Mucosa of descending colon (tissue), 3 donors: ENCODE results near the gene RBM47. TPM values are rescaled to one million over a fixed set of nuclear protein-coding genes. Genes with fewer than 3 reads are reported as not detected.
"Not testable (repeated sequence)": the region's sequence is repeated elsewhere in the genome, so short reads cannot be mapped to it uniquely, and the experiment has no call there.

Experiments used
- ATAC-seq: fragments of 200-7000 bp; cut with Tn5 transposase; one replicate; pipeline ENCODE4 v1.9.1; 2020; ENCODE audit warnings: mild to moderate bottlenecking, moderate library complexity
- DNase-seq, 3 donors: peaks; one replicate each; pipeline ENCODE4 v3.0.0-alpha.2; 2020
- H3K36me3 ChIP-seq: fragments of 200-600 bp; one replicate; pipeline ENCODE4 v1.8.0; 2021; ENCODE audit warnings: low read depth, mild to moderate bottlenecking
- H3K4me1 ChIP-seq: fragments of 200-600 bp; one replicate; pipeline ENCODE4 v1.8.0; 2021; ENCODE audit warnings: low read depth, mild to moderate bottlenecking
- H3K4me3 ChIP-seq: fragments of 200-600 bp; one replicate; pipeline ENCODE4 v1.8.0; 2021; ENCODE audit warnings: mild to moderate bottlenecking
- H3K9me3 ChIP-seq: fragments of 200-600 bp; one replicate; pipeline ENCODE4 v1.8.0; 2021; ENCODE audit warnings: mild to moderate bottlenecking
- intact Hi-C, 2 donors: fragments of 100-400 bp; cut with DNase I in 1 of 2; cut with micrococcal nuclease in 1 of 2; formaldehyde crosslinking; loops; one replicate each; pipeline versions ENCODE4 v1.11.0 to v1.11.1; 2022; cut with DNase I, micrococcal nuclease
- total RNA-seq, 3 donors: library from RNA; stranded (reverse); fragmentation: NEBNext Ultra II Directional in 2 of 3; extraction: Animal tissue kit (Norgen Biotek cat#: 25700) in 2 of 3; gene quantifications; one replicate each; pipeline versions ENCODE4 v1.2.1 to v1.2.4, GENCODE V29; 2021 to 2023
- TF ChIP-seq, protein P1 (sequence below): fragments of 200-600 bp; IDR thresholded peaks from one replicate; pipeline ENCODE4 v1.8.0; 2022; ENCODE audit warnings: antibody characterized with exemption, mild to moderate bottlenecking
- donor health status: DM: no; HTN: no; CAD: no; lungs with moderate emphysema.
- donor health status: DM: no; HTN: no; CAD: no.
- donor health status: DM: no; HTN: yes; CAD: no.

The RBM47 gene
- total RNA-seq, 3 donors from 2014 or later = 144 to 309 (median 258) TPM

DNA sequence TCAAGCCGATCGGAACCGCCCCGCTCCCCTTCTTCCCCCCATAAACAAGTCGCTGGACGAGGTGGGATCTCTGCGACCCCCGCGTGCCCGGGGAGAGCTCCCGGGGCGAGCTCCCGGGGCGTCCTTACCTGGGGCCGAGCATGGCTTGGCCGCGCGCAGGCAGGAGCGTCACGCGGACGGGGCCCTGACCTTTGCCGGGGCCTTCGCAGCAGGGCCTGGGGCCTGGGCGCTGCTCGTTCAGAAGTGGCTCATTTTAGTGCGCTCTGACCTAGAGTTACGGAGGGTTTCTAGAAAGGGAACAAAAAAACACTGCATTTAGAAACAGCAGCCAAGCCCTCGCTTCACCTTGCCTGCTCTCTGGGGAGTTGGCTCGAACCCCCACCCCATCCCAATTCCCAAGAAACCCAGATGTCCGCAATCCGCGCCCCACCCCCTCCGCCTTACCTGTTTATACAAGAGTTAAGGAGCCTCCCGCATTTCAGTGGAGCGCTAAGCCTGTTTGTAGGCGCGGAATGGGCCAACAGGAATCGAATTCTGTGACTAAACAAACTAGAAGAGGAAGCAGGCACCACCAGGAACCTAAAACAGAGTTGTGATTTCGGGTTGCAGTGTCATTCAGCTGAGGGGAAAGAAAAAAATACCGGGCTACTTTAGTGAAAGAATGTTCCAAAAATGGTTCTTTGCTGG, 814 bp upstream of the RBM47 start:
- no peaks in the 10 kb centered on the region for H3K9me3 ChIP-seq
- DNase-seq (peak; percentile 85 to 93 (median 86)), ATAC-seq (peak; percentile 65)
- intact Hi-C loops = no loop called here
- H3K4me3 ChIP-seq = peak overlapping the region; percentile 22
- H3K4me1 ChIP-seq = peaks cover 3% of the 10 kb centered on the region
- H3K36me3 ChIP-seq = no peaks in the 10 kb centered on the region
- TF ChIP-seq, protein P1, sequence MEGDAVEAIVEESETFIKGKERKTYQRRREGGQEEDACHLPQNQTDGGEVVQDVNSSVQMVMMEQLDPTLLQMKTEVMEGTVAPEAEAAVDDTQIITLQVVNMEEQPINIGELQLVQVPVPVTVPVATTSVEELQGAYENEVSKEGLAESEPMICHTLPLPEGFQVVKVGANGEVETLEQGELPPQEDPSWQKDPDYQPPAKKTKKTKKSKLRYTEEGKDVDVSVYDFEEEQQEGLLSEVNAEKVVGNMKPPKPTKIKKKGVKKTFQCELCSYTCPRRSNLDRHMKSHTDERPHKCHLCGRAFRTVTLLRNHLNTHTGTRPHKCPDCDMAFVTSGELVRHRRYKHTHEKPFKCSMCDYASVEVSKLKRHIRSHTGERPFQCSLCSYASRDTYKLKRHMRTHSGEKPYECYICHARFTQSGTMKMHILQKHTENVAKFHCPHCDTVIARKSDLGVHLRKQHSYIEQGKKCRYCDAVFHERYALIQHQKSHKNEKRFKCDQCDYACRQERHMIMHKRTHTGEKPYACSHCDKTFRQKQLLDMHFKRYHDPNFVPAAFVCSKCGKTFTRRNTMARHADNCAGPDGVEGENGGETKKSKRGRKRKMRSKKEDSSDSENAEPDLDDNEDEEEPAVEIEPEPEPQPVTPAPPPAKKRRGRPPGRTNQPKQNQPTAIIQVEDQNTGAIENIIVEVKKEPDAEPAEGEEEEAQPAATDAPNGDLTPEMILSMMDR = no peak

DNA sequence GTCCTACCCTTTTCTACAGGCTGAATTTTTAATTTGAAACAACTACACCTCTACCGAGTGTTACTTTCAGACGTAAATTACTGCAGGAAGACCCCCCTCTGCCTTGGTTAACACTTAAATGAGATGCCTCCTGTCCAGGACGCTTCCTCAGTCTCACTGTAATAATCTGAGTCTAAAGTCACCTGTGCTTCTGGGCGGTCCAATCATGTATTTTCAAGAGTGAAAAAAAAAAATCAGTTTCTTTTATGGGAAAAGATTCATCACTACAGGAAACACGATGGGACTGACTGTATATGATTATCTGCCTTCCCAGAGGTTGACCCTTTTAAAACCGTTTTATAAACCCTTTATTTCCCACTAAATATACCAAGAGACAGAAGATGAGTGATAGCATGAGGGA, 776 bp downstream of the RBM47 start:
- Histone ChIP-seq H3K36me3 (no peaks in the 10 kb centered on the region), H3K4me1 (no peaks in the 10 kb centered on the region), H3K4me3 (peak overlapping the region; percentile 22), H3K9me3 (no peaks in the 10 kb centered on the region)
- DNase-seq (peak in 1 of 3 donors; percentile 44), ATAC-seq (peak; percentile 37)
- TF ChIP-seq, protein P1 = no peak
- intact Hi-C loops = no loop called here

DNA sequence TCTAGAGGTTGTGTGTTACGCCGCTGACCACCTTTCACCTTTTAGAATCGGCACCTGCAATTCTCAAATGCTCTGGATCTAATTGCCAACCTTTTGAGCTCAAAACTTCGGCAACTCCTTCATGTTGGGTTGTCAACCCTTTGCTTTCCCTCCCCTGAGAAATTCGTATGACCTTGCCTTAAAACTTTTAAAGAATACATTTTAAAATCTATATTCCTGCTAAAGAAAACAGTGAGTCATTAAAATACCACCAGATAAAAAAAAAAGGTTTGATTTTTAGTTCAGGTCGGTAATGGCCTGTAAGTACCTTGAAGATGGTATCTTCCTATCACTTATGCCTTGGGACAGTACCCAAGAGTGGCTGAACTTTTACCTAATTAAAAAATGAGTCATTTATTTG, 1.3 kb downstream of the RBM47 start:
- ATAC-seq = not testable (repeated sequence)

DNA sequence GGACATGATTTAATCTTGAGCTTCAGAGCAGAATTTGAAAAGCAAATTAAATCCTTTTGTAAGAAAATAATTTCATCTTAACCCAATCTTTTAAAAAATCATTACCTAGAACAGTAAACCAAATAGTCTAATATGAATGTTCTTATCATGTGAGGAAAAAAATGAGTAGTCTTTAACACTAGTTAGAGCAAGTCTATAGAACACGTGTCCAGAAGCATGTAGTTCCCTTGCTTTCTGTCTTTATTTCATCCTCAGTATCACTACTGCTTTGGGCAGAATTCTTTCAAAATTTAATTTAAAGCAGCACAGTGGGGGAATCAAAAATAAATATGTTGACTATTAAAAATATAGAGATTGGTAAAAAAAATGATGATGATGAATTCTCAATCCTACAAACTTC, 2.1 kb downstream of the RBM47 start:
- intact Hi-C loops = no loop called here
- Histone ChIP-seq H3K4me1 (no peaks in the 10 kb centered on the region), H3K4me3 (no peak overlapping the region), H3K9me3 (no peaks in the 10 kb centered on the region), H3K36me3 (no peaks in the 10 kb centered on the region)
- DNase-seq = no peak
- TF ChIP-seq, protein P1 = no peak
- ATAC-seq = no peak

More for the DNA sequence above, 1.3 kb downstream of the RBM47 start:
- intact Hi-C loops, H3K9me3 ChIP-seq, H3K36me3 ChIP-seq, H3K4me3 ChIP-seq, H3K4me1 ChIP-seq: not testable (repeated sequence)
- peak in 1 of 3 donors; percentile 17 for DNase-seq

DNA sequence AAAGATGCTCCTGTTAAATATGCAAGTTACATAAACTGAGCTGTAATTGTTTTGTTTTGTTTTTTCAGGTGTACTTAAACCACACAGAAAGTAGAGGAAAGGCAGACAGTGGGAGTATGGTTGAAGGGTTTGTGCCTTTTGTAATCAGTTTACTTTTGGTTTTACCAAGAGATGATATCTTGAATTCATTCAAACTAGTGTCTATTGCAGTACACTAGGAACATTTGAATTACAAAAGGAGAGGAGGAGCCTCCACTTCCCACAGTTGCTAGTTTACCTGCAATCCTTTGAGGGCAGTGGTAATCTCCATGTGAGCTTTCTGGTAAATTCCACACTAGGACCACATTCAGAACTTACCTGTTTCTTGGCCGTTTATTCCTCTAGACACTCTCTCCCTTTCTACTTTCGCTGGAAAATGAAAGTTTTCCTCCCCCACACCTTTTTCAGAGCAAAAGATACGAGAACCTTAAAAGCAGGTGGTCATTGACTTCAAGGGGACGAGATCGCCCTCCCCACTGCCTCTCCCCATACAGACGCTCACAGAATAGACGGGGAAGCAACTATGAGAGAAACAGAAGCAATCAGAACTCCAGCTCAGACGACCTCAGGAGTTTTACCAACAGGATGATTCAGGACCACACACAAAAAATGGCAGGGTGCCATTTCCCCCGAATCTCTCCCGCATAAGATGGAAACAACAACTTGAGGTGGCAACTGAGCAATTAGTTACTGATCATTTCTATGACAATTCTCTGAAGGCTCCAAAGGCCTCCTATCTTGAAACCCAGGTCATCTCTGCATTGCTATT, 3.3 kb downstream of the RBM47 start:
- DNase-seq = peak in 1 of 3 donors; percentile 25
- TF ChIP-seq, protein P1 = no peak
- no peak for ATAC-seq
- H3K36me3 ChIP-seq = no peaks in the 10 kb centered on the region
- H3K4me3 ChIP-seq = no peak overlapping the region
- intact Hi-C loops = no loop called here
- no peaks in the 10 kb centered on the region for H3K4me1 ChIP-seq
- H3K9me3 ChIP-seq = no peaks in the 10 kb centered on the region

DNA sequence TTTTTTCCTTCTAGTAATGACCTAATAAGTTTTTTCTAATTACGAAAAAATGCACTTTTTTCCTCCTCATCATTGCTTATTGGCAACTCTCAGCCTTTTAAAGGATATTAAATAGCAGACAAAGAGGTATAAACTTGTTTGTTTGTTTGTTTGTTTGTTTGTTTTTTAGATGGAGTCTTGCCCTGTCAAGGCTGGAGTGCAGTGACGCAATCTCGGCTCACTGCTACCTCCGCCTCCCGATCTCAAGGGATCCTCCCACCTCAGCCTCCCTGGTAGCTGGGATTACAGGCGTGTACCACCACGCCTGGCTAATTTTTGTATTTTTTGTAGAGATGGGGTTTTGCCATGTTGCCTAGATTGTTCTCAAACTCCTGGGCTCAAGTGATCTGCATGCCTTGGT, 6.0 kb downstream of the RBM47 start:
- ATAC-seq (no peak), DNase-seq (no peak)
- Histone ChIP-seq H3K9me3 (no peaks in the 10 kb centered on the region), H3K36me3 (no peaks in the 10 kb centered on the region), H3K4me3 (no peak overlapping the region), H3K4me1 (no peaks in the 10 kb centered on the region)
- intact Hi-C loops = no loop called here
- TF ChIP-seq, protein P1 = no peak
